NB4 (cell line): Measurements from ENCODE around the gene WDR48.

ENCODE experiments used
- DNase-seq: peaks from one replicate; pipeline ENCODE4 v3.0.0; 2010; ENCODE audit warnings: low read depth
- H3K4me3 ChIP-seq: one replicate; pipeline ENCODE4 v1.5.1; 2011; ENCODE audit warnings: mild to moderate bottlenecking, low read depth, low read length, moderate library complexity
- CTCF ChIP-seq: IDR thresholded peaks from one replicate; pipeline ENCODE4 v1.5.1; 2012; ENCODE audit warnings: low read depth, low read length
- MAX ChIP-seq: IDR thresholded peaks from 2 replicates; pipeline ENCODE4 v1.6.1; 2011; ENCODE audit warnings: low read depth, low read length
- MYC ChIP-seq: IDR thresholded peaks from 2 replicates; pipeline ENCODE4 v1.6.1; 2011; ENCODE audit warnings: low read depth, low read length
- POLR2A ChIP-seq: IDR thresholded peaks from 2 replicates; pipeline ENCODE4 v1.6.1; 2011; ENCODE audit warnings: mild to moderate bottlenecking; ENCODE audit not compliant: insufficient read length; ENCODE audit errors: extremely low read depth

Gene WDR48

DNA sequence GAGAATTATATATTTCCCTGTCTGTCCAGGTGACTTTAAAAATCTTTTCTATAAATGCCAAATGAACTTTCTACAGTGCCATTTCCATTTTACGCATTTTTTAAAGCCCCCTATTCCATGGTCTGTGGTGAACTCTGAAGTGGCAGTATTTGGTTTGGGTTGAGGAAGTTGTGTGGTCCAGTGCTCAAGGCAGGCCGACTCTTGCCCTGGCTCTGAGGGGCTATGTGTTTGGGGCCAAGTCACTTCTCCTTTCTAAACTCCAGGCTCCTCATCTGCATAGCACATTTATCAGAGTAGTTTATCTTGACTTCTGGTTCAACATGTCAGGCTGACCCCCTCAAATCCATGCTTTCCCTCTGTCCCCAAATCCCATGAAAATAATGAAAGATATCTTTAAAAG lies 69.8 kb downstream of the WDR48 start:
- H3K4me3 ChIP-seq, result no peak overlapping the region
- peak; percentile 25 for DNase-seq
- TF ChIP-seq CTCF, result no peak
- TF ChIP-seq MYC, result no peak
- TF ChIP-seq POLR2A, result no peak
- no peak for TF ChIP-seq MAX

GRCh38 chr3:39122813-39123212 lies 71.0 kb downstream of the WDR48 start:
- TF ChIP-seq POLR2A (no peak), MAX (no peak), MYC (no peak), CTCF (no peak)
- DNase-seq, result no peak
- H3K4me3 ChIP-seq, result no peak overlapping the region

DNA sequence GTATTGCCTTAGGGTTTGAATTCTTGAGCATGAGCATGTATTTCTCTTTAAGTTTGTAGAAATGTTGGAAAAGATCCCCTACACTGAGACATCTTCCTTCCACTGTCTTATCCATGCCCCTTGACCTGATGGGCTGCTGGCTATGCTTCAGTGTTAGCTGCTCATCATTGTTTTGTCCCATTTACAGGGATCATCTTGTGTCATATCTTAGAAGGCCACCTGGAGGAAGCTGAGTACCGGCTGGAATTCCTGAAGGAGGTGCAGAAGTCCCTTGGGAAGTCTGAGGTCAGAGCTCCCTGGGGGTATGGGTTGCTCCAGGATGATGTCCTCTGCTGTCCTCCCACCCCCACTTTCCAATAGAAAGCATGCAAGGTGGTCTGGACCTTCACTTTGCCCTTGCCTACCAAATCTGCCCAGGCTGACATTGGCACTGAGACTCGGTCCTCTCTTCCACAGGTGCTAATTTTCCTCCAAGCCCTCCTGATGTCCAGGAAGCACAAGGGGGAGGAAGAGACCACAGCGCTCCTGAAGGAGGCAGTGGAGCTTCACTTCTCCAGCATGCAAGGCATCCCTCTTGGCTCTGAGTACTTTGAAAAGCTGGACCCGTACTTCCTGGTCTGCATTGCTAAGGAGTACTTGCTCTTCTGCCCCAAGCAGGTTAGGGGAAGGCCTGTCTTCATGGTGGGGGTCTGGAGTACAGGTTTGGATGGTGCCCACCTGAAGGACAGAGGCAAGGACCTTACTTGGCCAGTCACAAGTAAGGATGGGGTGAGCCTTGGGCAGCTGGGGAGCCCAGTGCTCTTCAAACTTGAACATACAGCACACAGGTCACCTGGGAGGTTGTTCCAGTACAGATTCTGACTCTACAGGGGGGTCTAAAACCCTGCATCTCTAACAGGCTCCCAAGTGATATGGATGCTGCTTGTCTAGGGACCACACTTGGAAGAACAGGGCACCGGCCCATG lies 73.3 kb downstream of the WDR48 start:
- no peak overlapping the region for H3K4me3 ChIP-seq
- peak; percentile 1 for TF ChIP-seq CTCF
- TF ChIP-seq MYC, result no peak
- no peak for DNase-seq

GRCh38 chr3:39125841-39126500 lies 74.2 kb downstream of the WDR48 start:
- no peak for DNase-seq
- TF ChIP-seq MAX, result no peak
- no peak for TF ChIP-seq CTCF
- no peak for TF ChIP-seq POLR2A
- TF ChIP-seq MYC, result no peak
- H3K4me3 ChIP-seq, result no peak overlapping the region

DNA sequence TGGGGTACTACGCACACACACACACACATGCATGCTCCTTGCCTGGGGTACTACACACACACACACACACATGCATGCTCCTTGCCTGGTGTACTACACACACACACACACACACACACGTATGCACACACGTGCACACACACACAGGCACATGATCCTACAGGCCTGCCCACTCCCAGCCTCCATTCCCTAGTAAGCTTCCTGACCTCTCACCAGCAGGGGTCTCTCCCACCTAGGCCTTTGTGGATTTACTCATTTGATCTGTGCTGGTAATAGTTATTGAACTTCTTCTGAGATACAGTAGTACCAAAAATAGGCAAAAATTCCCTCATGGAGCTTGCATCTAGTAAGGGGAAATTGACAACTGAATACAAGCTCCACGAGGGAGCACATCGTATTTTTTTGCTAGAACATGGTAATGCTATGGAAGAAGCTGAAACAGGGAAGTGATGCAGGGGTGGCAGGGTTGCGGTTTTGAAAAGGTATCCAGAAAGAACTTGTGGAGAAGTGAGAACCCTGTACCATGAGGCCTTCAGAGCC lies 74.8 kb downstream of the WDR48 start:
- DNase-seq, result peak; percentile 59
- TF ChIP-seq CTCF (peak; percentile 52), MAX (no peak)
- H3K4me3 ChIP-seq, result no peak overlapping the region
